Lung (tissue), 12 donors: ENCODE results near the gene RAB8B. TPM values are rescaled to one million over a fixed set of nuclear protein-coding genes. Genes with fewer than 3 reads are reported as not detected.

ENCODE experiments used
- ATAC-seq: fragments of 200-7000 bp; cut with Tn5 transposase; one replicate; pipeline ENCODE4 v1.9.1; 2020; ENCODE audit warnings: moderate number of reproducible peaks; ENCODE audit not compliant: insufficient read depth, low FRiP score
- DNase-seq, 3 donors: peaks; one replicate each; pipeline ENCODE4 v3.0.0-alpha.2; 2013 to 2017
- H3K27ac ChIP-seq, 2 donors: one replicate each; pipeline ENCODE4 v1.5.1; 2013; ENCODE audit warnings: mild to moderate bottlenecking in 2 of 2, moderate library complexity in 2 of 2, control low read depth in 1 of 2, inconsistent platforms in 1 of 2, low read depth in 1 of 2, low read length in 1 of 2
- H3K27me3 ChIP-seq, 3 donors: one replicate each; pipeline ENCODE4 v1.5.1; 2013; ENCODE audit warnings: low read length in 2 of 3; ENCODE audit not compliant: control insufficient read depth in 3 of 3, insufficient read depth in 3 of 3
- H3K36me3 ChIP-seq, 4 donors: one replicate each; pipeline ENCODE4 v1.5.1; 2013; ENCODE audit warnings: low read length in 4 of 4, mild to moderate bottlenecking in 1 of 4, moderate library complexity in 1 of 4; ENCODE audit not compliant: control insufficient read depth in 4 of 4, insufficient read depth in 4 of 4
- H3K4me1 ChIP-seq, 5 donors: one replicate each; pipeline ENCODE4 v1.5.1; 2013; ENCODE audit warnings: low read length in 5 of 5, mild to moderate bottlenecking in 2 of 5, moderate library complexity in 1 of 5; ENCODE audit not compliant: control insufficient read depth in 5 of 5, insufficient read depth in 5 of 5
- H3K4me3 ChIP-seq: one replicate; pipeline ENCODE4 v1.5.1; 2013; ENCODE audit warnings: mild to moderate bottlenecking, control low read depth, moderate library complexity
- H3K9ac ChIP-seq, 2 donors: one replicate each; pipeline ENCODE4 v1.5.1; 2013; ENCODE audit warnings: low read length in 2 of 2, control low read depth in 1 of 2; ENCODE audit not compliant: insufficient read depth in 1 of 2
- H3K9me3 ChIP-seq, 4 donors: one replicate each; pipeline ENCODE4 v1.5.1; 2013; ENCODE audit warnings: low read length in 3 of 4, mild to moderate bottlenecking in 1 of 4, moderate library complexity in 1 of 4; ENCODE audit not compliant: control insufficient read depth in 4 of 4, insufficient read depth in 3 of 4
- WGBS, 2 donors: extraction: QIAGEN DNeasy Blood & Tissue Kit; methylation state at CpG; one replicate each; pipeline ENCODE4 v1.1.7; 2013; 5-methylcytosine and 5-hydroxymethylcytosine counted together
- polyA plus RNA-seq, 2 donors: library from polyadenylated mRNA; stranded (reverse); fragments of 200-250 nt; gene quantifications; one replicate each; pipeline ENCODE4 v1.2.1, GENCODE V29; 2013
- total RNA-seq, 2 donors: library from RNA; depleted of rRNA in 1 of 2; stranded (reverse); fragments of >200 nt in 1 of 2; gene quantifications; one replicate each; pipeline ENCODE4 v1.2.1, GENCODE V29; 2014 to 2021
- TF ChIP-seq, protein P1 (sequence below): IDR thresholded peaks from 2 replicates; pipeline ENCODE4 v1.5.1; 2012; ENCODE audit warnings: mild to moderate bottlenecking; ENCODE audit errors: control extremely low read depth, extremely low read depth
- donor health status: control.
- donor health status: control.
- donor health status: Bipolar disorder and iron deficiency.
- donor health status: healthy.
- donor health status: DM: yes; HTN: yes; CAD: no.

RAB8B gene
- total and polyA plus RNA-seq, 4 donors = 10.0 to 88.9 (median 35.7) TPM

DNA sequence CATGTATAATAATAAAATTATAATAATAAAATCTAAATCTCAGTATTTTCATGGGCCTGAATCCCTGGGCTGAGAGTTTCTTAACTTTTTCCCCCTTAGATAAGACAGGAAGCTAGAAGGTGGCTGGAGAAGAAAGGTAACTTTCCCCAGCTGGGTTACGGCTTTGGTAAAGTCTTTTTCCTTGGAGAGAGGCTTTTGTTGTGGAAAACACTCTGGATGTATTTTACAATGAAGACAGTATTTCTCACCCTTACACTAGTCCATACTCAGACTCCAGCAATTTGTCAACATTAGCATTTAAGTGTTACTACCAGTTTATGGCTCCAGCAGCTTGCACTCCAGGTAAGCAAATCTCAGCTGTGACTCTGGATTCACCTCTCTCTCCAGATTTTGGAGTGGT, 122.9 kb downstream of the RAB8B start:
- Histone ChIP-seq H3K9ac (no peak overlapping the region), H3K4me1 (no peaks in the 10 kb centered on the region), H3K27me3 (no peaks in the 10 kb centered on the region), H3K27ac (no peak overlapping the region), H3K36me3 (no peaks in the 10 kb centered on the region), H3K9me3 (no peaks in the 10 kb centered on the region), H3K4me3 (no peak overlapping the region)
- WGBS, 2 donors = 100% methylated on average over 1 of the region's 1 CpG
- DNase-seq = no peak
- TF ChIP-seq, protein P1, sequence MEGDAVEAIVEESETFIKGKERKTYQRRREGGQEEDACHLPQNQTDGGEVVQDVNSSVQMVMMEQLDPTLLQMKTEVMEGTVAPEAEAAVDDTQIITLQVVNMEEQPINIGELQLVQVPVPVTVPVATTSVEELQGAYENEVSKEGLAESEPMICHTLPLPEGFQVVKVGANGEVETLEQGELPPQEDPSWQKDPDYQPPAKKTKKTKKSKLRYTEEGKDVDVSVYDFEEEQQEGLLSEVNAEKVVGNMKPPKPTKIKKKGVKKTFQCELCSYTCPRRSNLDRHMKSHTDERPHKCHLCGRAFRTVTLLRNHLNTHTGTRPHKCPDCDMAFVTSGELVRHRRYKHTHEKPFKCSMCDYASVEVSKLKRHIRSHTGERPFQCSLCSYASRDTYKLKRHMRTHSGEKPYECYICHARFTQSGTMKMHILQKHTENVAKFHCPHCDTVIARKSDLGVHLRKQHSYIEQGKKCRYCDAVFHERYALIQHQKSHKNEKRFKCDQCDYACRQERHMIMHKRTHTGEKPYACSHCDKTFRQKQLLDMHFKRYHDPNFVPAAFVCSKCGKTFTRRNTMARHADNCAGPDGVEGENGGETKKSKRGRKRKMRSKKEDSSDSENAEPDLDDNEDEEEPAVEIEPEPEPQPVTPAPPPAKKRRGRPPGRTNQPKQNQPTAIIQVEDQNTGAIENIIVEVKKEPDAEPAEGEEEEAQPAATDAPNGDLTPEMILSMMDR = no peak
- no peak for ATAC-seq

DNA sequence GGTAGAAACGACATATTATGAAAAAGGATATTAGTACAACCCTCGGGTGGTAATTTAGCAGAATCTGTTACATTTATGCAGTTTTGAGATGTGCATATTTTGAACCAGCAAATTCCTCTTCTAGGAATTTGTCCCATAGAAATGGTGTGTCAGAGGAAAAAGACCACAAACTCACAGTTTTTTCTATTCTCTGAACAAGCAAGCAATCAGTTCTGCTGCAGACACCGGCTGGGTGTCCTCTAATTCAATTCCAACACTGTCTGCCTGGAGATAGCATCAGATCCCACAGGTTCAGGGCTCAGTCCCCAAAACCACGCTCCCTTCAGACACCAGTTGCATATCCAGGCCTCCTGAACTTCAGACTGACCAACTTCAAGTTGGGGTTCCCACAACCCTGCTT, 124.4 kb downstream of the RAB8B start:
- TF ChIP-seq, protein P1 = no peak
- DNase-seq (no peak), ATAC-seq (no peak)
- Histone ChIP-seq H3K27me3 (no peaks in the 10 kb centered on the region), H3K9ac (no peak overlapping the region), H3K9me3 (no peaks in the 10 kb centered on the region), H3K36me3 (no peaks in the 10 kb centered on the region), H3K4me1 (no peaks in the 10 kb centered on the region), H3K27ac (no peak overlapping the region), H3K4me3 (no peak overlapping the region)
- WGBS, 2 donors = 84 to 88% methylated on average over 4 of the region's 4 CpGs

DNA sequence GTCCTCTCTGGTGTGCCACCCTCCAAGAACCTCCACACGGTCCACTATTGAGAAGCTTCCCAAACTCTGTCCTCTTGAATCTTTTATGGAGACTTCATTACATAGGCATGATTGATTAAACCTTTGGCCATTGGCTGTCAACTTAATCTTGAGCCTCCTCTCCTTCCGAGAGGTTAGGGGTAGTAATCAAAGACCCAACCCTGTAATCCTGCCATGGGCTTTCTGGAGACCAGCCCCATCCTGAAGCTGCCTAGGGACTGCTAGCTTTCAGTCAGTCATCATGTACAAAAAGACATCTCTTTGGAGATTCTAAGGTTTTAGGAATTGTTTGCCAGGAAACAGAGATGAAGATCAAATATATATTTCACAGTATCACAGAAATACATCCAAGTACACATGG, 125.0 kb downstream of the RAB8B start:
- ATAC-seq (no peak), DNase-seq (no peak)
- H3K4me1 ChIP-seq = no peaks in the 10 kb centered on the region
- H3K4me3 ChIP-seq = no peak overlapping the region
- no peak overlapping the region for H3K27ac ChIP-seq
- no peaks in the 10 kb centered on the region for H3K27me3 ChIP-seq
- no peaks in the 10 kb centered on the region for H3K36me3 ChIP-seq
- no peaks in the 10 kb centered on the region for H3K9me3 ChIP-seq
- 51 to 78% methylated on average over 2 of the region's 2 CpGs for WGBS, 2 donors
- TF ChIP-seq, protein P1 = no peak
- H3K9ac ChIP-seq = no peak overlapping the region

Other genes starting within 250 kb of the RAB8B start
- gene TPM1, start 146.9 kb upstream of the RAB8B start, total RNA-seq = 100 to 1,000 TPM; 191 to 469 TPM
- gene TPM1, start 146.9 kb upstream of the RAB8B start, polyA plus RNA-seq = 100 to 1,000 TPM; 118 to 194 TPM
- gene LACTB, start 67.7 kb upstream of the RAB8B start, total RNA-seq = 10 to 100 TPM; 22.8 to 36.9 TPM
- gene LACTB, start 67.7 kb upstream of the RAB8B start, polyA plus RNA-seq = 10 to 100 TPM; 13.1 to 38.1 TPM
- 10 to 100 TPM; 69.6 to 93.8 TPM for gene RPS27L, start 32.1 kb upstream of the RAB8B start, total RNA-seq
- 100 to 1,000 TPM in 1 of 2 donors, 10 to 100 TPM in 1; 75.5 to 176 TPM for gene RPS27L, start 32.1 kb upstream of the RAB8B start, polyA plus RNA-seq
- 10 to 100 TPM; 25.1 to 29.9 TPM for gene APH1B, start 88.0 kb downstream of the RAB8B start, total RNA-seq
- gene APH1B, start 88.0 kb downstream of the RAB8B start, polyA plus RNA-seq = 10 to 100 TPM; 17.5 to 18.6 TPM
- 1 to 10 TPM; 2.2 to 8.5 TPM for gene CA12, start 192.2 kb downstream of the RAB8B start, total RNA-seq
- 10 to 100 TPM in 1 of 2 donors, 1 to 10 TPM in 1; 3.1 to 46.8 TPM for gene CA12, start 192.2 kb downstream of the RAB8B start, polyA plus RNA-seq